WTC11 (cell line): Measurements from ENCODE around the gene AHRR.

Experiments
- ATF2 ChIP-seq: sonication (generic); formaldehyde crosslinking; IDR thresholded peaks from 2 replicates; pipeline ENCODE4 v1.8.1; 2022; ENCODE audit warnings: low read depth, missing genetic modification reagents, borderline replicate concordance
- ATF3 ChIP-seq: sonication (generic); formaldehyde crosslinking; conservative IDR thresholded peaks from 2 replicates; pipeline ENCODE4 v1.8.1; 2022; ENCODE audit warnings: mild to moderate bottlenecking, missing genetic modification reagents
- CREB1 ChIP-seq: sonication (generic); formaldehyde crosslinking; IDR thresholded peaks from 2 replicates; pipeline ENCODE4 v1.8.0; 2023; ENCODE audit warnings: mild to moderate bottlenecking, missing genetic modification reagents
- CTCF ChIP-seq: fragments of 200-600 bp; IDR thresholded peaks from 2 replicates; pipeline ENCODE4 v1.8.0; 2022; ENCODE audit warnings: antibody characterized with exemption
- E2F1 ChIP-seq: sonication (generic); formaldehyde crosslinking; IDR thresholded peaks from 2 replicates; pipeline ENCODE4 v1.8.0; 2022; ENCODE audit warnings: mild to moderate bottlenecking, missing genetic modification reagents
- IRF2 ChIP-seq: sonication (generic); formaldehyde crosslinking; IDR thresholded peaks from 2 replicates; pipeline ENCODE4 v1.8.0; 2022; ENCODE audit warnings: low read depth, missing genetic modification reagents, borderline replicate concordance
- JUN ChIP-seq: sonication (generic); formaldehyde crosslinking; IDR thresholded peaks from 2 replicates; pipeline ENCODE4 v1.8.0; 2023; ENCODE audit warnings: mild to moderate bottlenecking, missing genetic modification reagents
- MXD4 ChIP-seq: fragments of 250-450 bp; sonication (Bioruptor Pico); IDR thresholded peaks from 2 replicates; pipeline ENCODE4 v1.8.0; 2021; ENCODE audit warnings: mild to moderate bottlenecking, moderate library complexity, borderline replicate concordance
- NR2C2 ChIP-seq: sonication (generic); formaldehyde crosslinking; IDR thresholded peaks from 2 replicates; pipeline ENCODE4 v1.8.0; 2022; ENCODE audit warnings: mild to moderate bottlenecking, missing genetic modification reagents
- TP53 ChIP-seq: sonication (generic); formaldehyde crosslinking; IDR thresholded peaks from 2 replicates; pipeline ENCODE4 v1.8.1; 2023; ENCODE audit warnings: mild to moderate bottlenecking, missing genetic modification reagents
- USF2 ChIP-seq: sonication (generic); formaldehyde crosslinking; IDR thresholded peaks from 2 replicates; pipeline ENCODE4 v1.8.1; 2023; ENCODE audit warnings: mild to moderate bottlenecking, missing genetic modification reagents, moderate library complexity
- ZNF121 ChIP-seq: sonication (generic); formaldehyde crosslinking; IDR thresholded peaks from 2 replicates; pipeline ENCODE4 v1.8.0; 2023; ENCODE audit warnings: missing genetic modification reagents
- ZNF671 ChIP-seq: fragments of 250-450 bp; sonication (Bioruptor Pico); IDR thresholded peaks from 2 replicates; pipeline ENCODE4 v1.8.0; 2021; ENCODE audit warnings: mild to moderate bottlenecking

- TF ChIP-seq ATF2 (CRISPR knock-in tag) (no peak), CTCF (no peak), TP53 (no peak), JUN (CRISPR knock-in tag) (no peak), ZNF671 (no peak), ZNF121 (CRISPR knock-in tag) (no peak), E2F1 (CRISPR knock-in tag) (no peak), NR2C2 (CRISPR knock-in tag) (no peak), USF2 (CRISPR knock-in tag) (no peak), ATF3 (CRISPR knock-in tag) (no peak), IRF2 (CRISPR knock-in tag) (no peak), MXD4 (CRISPR knock-in tag) (no peak), CREB1 (CRISPR knock-in tag) (no peak)
Measured at GRCh38 chr5:352639-353611, 31.4 kb downstream of the AHRR start.
